ENCODE data around the gene TLL2. TPM values are rescaled to one million over a fixed set of nuclear protein-coding genes. Genes with fewer than 3 reads are reported as not detected.

The TLL2 gene
- total and polyA plus RNA-seq, 7 experiments from 2014 or later = 0.24 TPM; not detected in 6

GRCh38 chr10:96441987-96442643 is 71.6 kb downstream of the TLL2 start:
- H3K27ac Mint-ChIP-seq = no peak overlapping the region
- H3K27me3 ChIP-seq (ENCODE audit: control insufficient read depth in 2 of 2, insufficient read depth in 2 of 2, low read length in 2 of 2) = no peaks in the 10 kb centered on the region
- DNase-seq (no peak), ATAC-seq (no peak)
- H3K36me3 Mint-ChIP-seq = no peaks in the 10 kb centered on the region
- H3K36me3 ChIP-seq (ENCODE audit: control insufficient read depth in 2 of 3, insufficient read depth in 3 of 3, low read length in 3 of 3) = no peaks in the 10 kb centered on the region
- CTCF ChIA-PET = no interaction called here
- H3K9me3 Mint-ChIP-seq = peaks cover 0 to 3% (median 0%) of the 10 kb centered on the region in 11 donors
- no peaks in the 10 kb centered on the region for H3K9me3 ChIP-seq (ENCODE audit: control insufficient read depth in 2 of 3, low read length in 3 of 3)
- no peak overlapping the region for H3K4me3 Mint-ChIP-seq
- no peaks in the 10 kb centered on the region for H3K4me1 ChIP-seq (ENCODE audit: control insufficient read depth in 2 of 2, insufficient read depth in 2 of 2, low read length in 2 of 2)
- POLR2A ChIA-PET = no interaction called here
- intact Hi-C loops (cut with micrococcal nuclease) = no loop called here
- H3K27ac ChIP-seq (ENCODE audit: low read depth, low read length) = no peak overlapping the region
- H3K4me3 ChIP-seq (ENCODE audit: low read length) = no peak overlapping the region
- H3K27me3 Mint-ChIP-seq = peaks cover 3 to 11% (median 5%) of the 10 kb centered on the region in 5 donors
- no peaks in the 10 kb centered on the region for H3K4me1 Mint-ChIP-seq

GRCh38 chr10:96441322-96441885 is 72.3 kb downstream of the TLL2 start:
- ChIA-PET CTCF (no interaction called here), POLR2A (no interaction called here)
- Histone ChIP-seq H3K9me3 (ENCODE audit: control insufficient read depth in 2 of 3, low read length in 3 of 3) (no peaks in the 10 kb centered on the region), H3K4me1 (ENCODE audit: control insufficient read depth in 2 of 2, insufficient read depth in 2 of 2, low read length in 2 of 2) (no peaks in the 10 kb centered on the region), H3K4me3 (ENCODE audit: low read length) (no peak overlapping the region), H3K36me3 (ENCODE audit: control insufficient read depth in 2 of 3, insufficient read depth in 3 of 3, low read length in 3 of 3) (no peaks in the 10 kb centered on the region), H3K27me3 (ENCODE audit: control insufficient read depth in 2 of 2, insufficient read depth in 2 of 2, low read length in 2 of 2) (no peaks in the 10 kb centered on the region), H3K27ac (ENCODE audit: low read depth, low read length) (no peak overlapping the region)
- intact Hi-C loops (cut with micrococcal nuclease) = no loop called here
- DNase-seq (no peak), ATAC-seq (no peak)
- no peaks in the 10 kb centered on the region for H3K4me1 Mint-ChIP-seq
- peaks cover 3 to 7% (median 5%) of the 10 kb centered on the region in 5 donors for H3K27me3 Mint-ChIP-seq
- H3K4me3 Mint-ChIP-seq = no peak overlapping the region
- H3K36me3 Mint-ChIP-seq = no peaks in the 10 kb centered on the region
- H3K9me3 Mint-ChIP-seq = peaks cover 0 to 3% (median 0%) of the 10 kb centered on the region in 11 donors
- no peak overlapping the region for H3K27ac Mint-ChIP-seq

GRCh38 chr10:96440361-96441292 is 73.1 kb downstream of the TLL2 start:
- no peaks in the 10 kb centered on the region for H3K27me3 ChIP-seq (ENCODE audit: control insufficient read depth in 2 of 2, insufficient read depth in 2 of 2, low read length in 2 of 2)
- H3K4me1 ChIP-seq (ENCODE audit: control insufficient read depth in 2 of 2, insufficient read depth in 2 of 2, low read length in 2 of 2) = no peaks in the 10 kb centered on the region
- no peaks in the 10 kb centered on the region for H3K36me3 ChIP-seq (ENCODE audit: control insufficient read depth in 2 of 3, insufficient read depth in 3 of 3, low read length in 3 of 3)
- DNase-seq = no peak
- no peak overlapping the region for H3K4me3 ChIP-seq (ENCODE audit: low read length)
- H3K27me3 Mint-ChIP-seq = peaks cover 3 to 7% (median 5%) of the 10 kb centered on the region in 5 donors
- H3K27ac ChIP-seq (ENCODE audit: low read depth, low read length) = no peak overlapping the region
- H3K9me3 ChIP-seq (ENCODE audit: control insufficient read depth in 2 of 3, low read length in 3 of 3) = no peaks in the 10 kb centered on the region
- POLR2A ChIA-PET = no interaction called here
- CTCF ChIA-PET = no interaction called here
- no peak for ATAC-seq
- H3K36me3 Mint-ChIP-seq = no peaks in the 10 kb centered on the region
- H3K9me3 Mint-ChIP-seq = peaks cover 0 to 7% (median 3%) of the 10 kb centered on the region in 11 donors
- H3K27ac Mint-ChIP-seq = no peak overlapping the region
- intact Hi-C loops (cut with micrococcal nuclease) = no loop called here
- H3K4me3 Mint-ChIP-seq = no peak overlapping the region
- no peaks in the 10 kb centered on the region for H3K4me1 Mint-ChIP-seq

GRCh38 chr10:96439725-96440124 is 74.0 kb downstream of the TLL2 start:
- peaks cover 0 to 4% (median 0%) of the 10 kb centered on the region in 5 donors for H3K36me3 Mint-ChIP-seq
- Histone ChIP-seq H3K4me1 (ENCODE audit: control insufficient read depth in 2 of 2, insufficient read depth in 2 of 2, low read length in 2 of 2) (no peaks in the 10 kb centered on the region), H3K36me3 (ENCODE audit: control insufficient read depth in 2 of 3, insufficient read depth in 3 of 3, low read length in 3 of 3) (no peaks in the 10 kb centered on the region), H3K9me3 (ENCODE audit: control insufficient read depth in 2 of 3, low read length in 3 of 3) (no peaks in the 10 kb centered on the region), H3K27me3 (ENCODE audit: control insufficient read depth in 2 of 2, insufficient read depth in 2 of 2, low read length in 2 of 2) (no peaks in the 10 kb centered on the region), H3K4me3 (ENCODE audit: low read length) (no peak overlapping the region), H3K27ac (ENCODE audit: low read depth, low read length) (no peak overlapping the region)
- CTCF ChIA-PET = no interaction called here
- DNase-seq = no peak
- POLR2A ChIA-PET = no interaction called here
- H3K27ac Mint-ChIP-seq = no peak overlapping the region
- peaks cover 0 to 7% (median 4%) of the 10 kb centered on the region in 5 donors for H3K27me3 Mint-ChIP-seq
- peaks cover 0 to 13% (median 7%) of the 10 kb centered on the region in 11 donors for H3K9me3 Mint-ChIP-seq
- H3K4me1 Mint-ChIP-seq = no peaks in the 10 kb centered on the region
- intact Hi-C loops (cut with micrococcal nuclease) = no loop called here
- no peak for ATAC-seq
- no peak overlapping the region for H3K4me3 Mint-ChIP-seq

GRCh38 chr10:96436035-96436434 is 77.7 kb downstream of the TLL2 start:
- H3K4me1 Mint-ChIP-seq = no peaks in the 10 kb centered on the region
- H3K9me3 ChIP-seq (ENCODE audit: control insufficient read depth in 2 of 3, low read length in 3 of 3) = no peaks in the 10 kb centered on the region
- H3K36me3 ChIP-seq (ENCODE audit: control insufficient read depth in 2 of 3, insufficient read depth in 3 of 3, low read length in 3 of 3) = no peaks in the 10 kb centered on the region
- no peak overlapping the region for H3K27ac Mint-ChIP-seq
- ChIA-PET CTCF (no interaction called here), POLR2A (no interaction called here)
- H3K27me3 Mint-ChIP-seq = peaks cover 3 to 11% (median 6%) of the 10 kb centered on the region in 5 donors
- H3K9me3 Mint-ChIP-seq = peaks cover 3 to 14% (median 7%) of the 10 kb centered on the region in 11 donors
- DNase-seq (no peak), ATAC-seq (no peak)
- H3K4me1 ChIP-seq (ENCODE audit: control insufficient read depth in 2 of 2, insufficient read depth in 2 of 2, low read length in 2 of 2) = no peaks in the 10 kb centered on the region
- H3K4me3 Mint-ChIP-seq = no peak overlapping the region
- no peak overlapping the region for H3K4me3 ChIP-seq (ENCODE audit: low read length)
- intact Hi-C loops (cut with micrococcal nuclease) = no loop called here
- no peaks in the 10 kb centered on the region for H3K27me3 ChIP-seq (ENCODE audit: control insufficient read depth in 2 of 2, insufficient read depth in 2 of 2, low read length in 2 of 2)
- peaks cover 0 to 4% (median 0%) of the 10 kb centered on the region in 5 donors for H3K36me3 Mint-ChIP-seq
- H3K27ac ChIP-seq (ENCODE audit: low read depth, low read length) = no peak overlapping the region

GRCh38 chr10:96431211-96431970 is 82.3 kb downstream of the TLL2 start:
- Mint-ChIP-seq H3K9me3 (peaks cover 0 to 14% (median 7%) of the 10 kb centered on the region in 11 donors), H3K27me3 (peaks cover 15 to 33% (median 17%) of the 10 kb centered on the region in 5 donors), H3K4me3 (no peak overlapping the region), H3K27ac (no peak overlapping the region), H3K36me3 (peaks cover 0 to 4% (median 0%) of the 10 kb centered on the region in 5 donors), H3K4me1 (no peaks in the 10 kb centered on the region)
- DNase-seq (no peak), ATAC-seq (no peak)
- intact Hi-C loops (cut with micrococcal nuclease) = no loop called here
- H3K27ac ChIP-seq (ENCODE audit: low read depth, low read length) = no peak overlapping the region
- peaks cover 0 to 2% of the 10 kb centered on the region in 2 donors for H3K27me3 ChIP-seq (ENCODE audit: control insufficient read depth in 2 of 2, insufficient read depth in 2 of 2, low read length in 2 of 2)
- H3K9me3 ChIP-seq (ENCODE audit: control insufficient read depth in 2 of 3, low read length in 3 of 3) = no peaks in the 10 kb centered on the region
- CTCF ChIA-PET = no interaction called here
- H3K4me1 ChIP-seq (ENCODE audit: control insufficient read depth in 2 of 2, insufficient read depth in 2 of 2, low read length in 2 of 2) = no peaks in the 10 kb centered on the region
- H3K36me3 ChIP-seq (ENCODE audit: control insufficient read depth in 2 of 3, insufficient read depth in 3 of 3, low read length in 3 of 3) = no peaks in the 10 kb centered on the region
- POLR2A ChIA-PET = no interaction called here
- no peak overlapping the region for H3K4me3 ChIP-seq (ENCODE audit: low read length)
